Suprapubic skin (tissue), 3 donors: ENCODE data around the gene FOSL1.

ENCODE experiments used
- POLR2A ChIP-seq, 2 donors: fragments of 450-650 bp; IDR thresholded peaks; one replicate each; pipeline ENCODE4 v1.6.1; 2017; ENCODE audit warnings: antibody characterized with exemption in 2 of 2, mild to moderate bottlenecking in 2 of 2, moderate library complexity in 2 of 2
- TF ChIP-seq, protein P1 (sequence below), 2 donors: fragments of 200-600 bp in 1 of 2; fragments of 450-650 bp in 1 of 2; sonication (generic) in 1 of 2; IDR thresholded peaks; one replicate each; pipeline ENCODE4 v1.5.1; 2016 to 2019; ENCODE audit warnings: antibody characterized with exemption in 2 of 2, mild to moderate bottlenecking in 1 of 2, moderate library complexity in 1 of 2

DNA sequence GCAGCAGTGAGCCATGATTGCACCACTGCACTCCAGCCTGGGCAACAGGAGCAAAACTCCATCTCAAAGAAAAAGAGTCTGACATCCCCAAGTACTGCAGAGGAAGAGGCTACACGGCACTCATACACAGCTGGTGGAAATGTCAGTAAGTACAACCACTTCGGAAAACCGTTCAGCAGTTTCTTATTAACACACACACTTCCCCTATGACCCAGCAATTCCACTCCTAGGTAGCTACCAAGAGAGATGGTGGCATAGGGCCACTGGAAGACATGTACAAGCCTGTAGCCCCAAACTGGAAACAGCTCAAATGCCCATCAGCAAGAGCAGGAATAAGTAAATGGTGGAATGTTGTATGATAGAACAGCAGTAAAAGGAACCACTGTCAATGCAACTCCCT is 22.4 kb upstream of the FOSL1 start:
- TF ChIP-seq, protein P1, sequence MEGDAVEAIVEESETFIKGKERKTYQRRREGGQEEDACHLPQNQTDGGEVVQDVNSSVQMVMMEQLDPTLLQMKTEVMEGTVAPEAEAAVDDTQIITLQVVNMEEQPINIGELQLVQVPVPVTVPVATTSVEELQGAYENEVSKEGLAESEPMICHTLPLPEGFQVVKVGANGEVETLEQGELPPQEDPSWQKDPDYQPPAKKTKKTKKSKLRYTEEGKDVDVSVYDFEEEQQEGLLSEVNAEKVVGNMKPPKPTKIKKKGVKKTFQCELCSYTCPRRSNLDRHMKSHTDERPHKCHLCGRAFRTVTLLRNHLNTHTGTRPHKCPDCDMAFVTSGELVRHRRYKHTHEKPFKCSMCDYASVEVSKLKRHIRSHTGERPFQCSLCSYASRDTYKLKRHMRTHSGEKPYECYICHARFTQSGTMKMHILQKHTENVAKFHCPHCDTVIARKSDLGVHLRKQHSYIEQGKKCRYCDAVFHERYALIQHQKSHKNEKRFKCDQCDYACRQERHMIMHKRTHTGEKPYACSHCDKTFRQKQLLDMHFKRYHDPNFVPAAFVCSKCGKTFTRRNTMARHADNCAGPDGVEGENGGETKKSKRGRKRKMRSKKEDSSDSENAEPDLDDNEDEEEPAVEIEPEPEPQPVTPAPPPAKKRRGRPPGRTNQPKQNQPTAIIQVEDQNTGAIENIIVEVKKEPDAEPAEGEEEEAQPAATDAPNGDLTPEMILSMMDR (IDR thresholded peaks at IDR 0.05), result no peak
- TF ChIP-seq POLR2A (IDR thresholded peaks at IDR 0.05), result no peak
